Dedifferentiated amniotic fluid mesenchymal stem cell (primary cell): ENCODE results near the gene GRB10.
"Not testable (repeated sequence)": the region's sequence is repeated elsewhere in the genome, so short reads cannot be mapped to it uniquely, and the experiment has no call there.

ENCODE experiments used
- DNase-seq: peaks from one replicate; pipeline ENCODE4 v3.0.0-alpha.2; 2016; ENCODE audit errors: extremely low spot score

Gene GRB10

GRCh38 chr7:50778189-50778588, 4.5 kb downstream of the GRB10 start:
- DNase-seq: no peak

- no peak for DNase-seq
Observed at GRCh38 chr7:50775836-50776235, 6.9 kb downstream of the GRB10 start.

- no peak for DNase-seq
Observed at GRCh38 chr7:50775231-50775630, 7.5 kb downstream of the GRB10 start.

GRCh38 chr7:50774319-50774718, 8.4 kb downstream of the GRB10 start:
- no peak for DNase-seq

GRCh38 chr7:50773071-50773470, 9.6 kb downstream of the GRB10 start:
- not testable (repeated sequence) for DNase-seq

- no peak for DNase-seq
Observed at GRCh38 chr7:50771120-50772002, 11.3 kb downstream of the GRB10 start.

GRCh38 chr7:50768485-50769474, 13.9 kb downstream of the GRB10 start:
- DNase-seq: no peak

GRCh38 chr7:50766849-50767207, 15.9 kb downstream of the GRB10 start:
- DNase-seq: no peak

- no peak for DNase-seq
Observed at GRCh38 chr7:50766106-50766848, 16.4 kb downstream of the GRB10 start.

- no peak for DNase-seq
Observed at GRCh38 chr7:50762337-50762736, 20.4 kb downstream of the GRB10 start.

- no peak for DNase-seq
Observed at GRCh38 chr7:50761713-50762112, 21.0 kb downstream of the GRB10 start.

- no peak for DNase-seq
Observed at GRCh38 chr7:50757703-50758390, 24.8 kb downstream of the GRB10 start.

GRCh38 chr7:50756180-50756579, 26.5 kb downstream of the GRB10 start:
- no peak for DNase-seq

GRCh38 chr7:50754684-50755083, 28.0 kb downstream of the GRB10 start:
- no peak for DNase-seq

GRCh38 chr7:50754241-50754640, 28.5 kb downstream of the GRB10 start:
- DNase-seq: no peak

GRCh38 chr7:50752422-50752821, 30.3 kb downstream of the GRB10 start:
- no peak for DNase-seq

- no peak for DNase-seq
Observed at GRCh38 chr7:50751146-50751545, 31.6 kb downstream of the GRB10 start.

GRCh38 chr7:50749896-50750295, 32.8 kb downstream of the GRB10 start:
- DNase-seq: no peak

GRCh38 chr7:50748472-50748871, 34.2 kb downstream of the GRB10 start:
- no peak for DNase-seq

GRCh38 chr7:50745835-50746234, 36.9 kb downstream of the GRB10 start:
- DNase-seq: no peak

GRCh38 chr7:50745336-50745735, 37.4 kb downstream of the GRB10 start:
- DNase-seq: no peak
